ENCODE measurements around the gene LIMS2. TPM values are rescaled to one million over a fixed set of nuclear protein-coding genes. Genes with fewer than 3 reads are reported as not detected.

LIMS2 gene
- total and polyA plus RNA-seq, 2 of the 8 experiments (the other 6 are each of a cell fraction or from before 2014, with no cell fraction given) = 3.3 to 4.8 TPM

GRCh38 chr2:127646487-127647241 lies 28.7 kb downstream of the LIMS2 start (continued):
- TF ChIP-seq CTCF (IDR thresholded peaks at IDR 0.05; ENCODE audit: control extremely low read depth in 1 of 3, insufficient read depth in 1 of 3, low read depth in 1 of 3, low read length in 3 of 3) = no peak
- no peak for TF ChIP-seq CREB1 (IDR thresholded peaks at IDR 0.05)
- TF ChIP-seq ZNF274 (IDR thresholded peaks at IDR 0.05; ENCODE audit: borderline replicate concordance, extremely low read depth, low read length) = no peak
